Testis (tissue), 2 donors: ENCODE data around the gene FUZ.

Experiments
- POLR2A ChIP-seq: fragments of 450-650 bp; IDR thresholded peaks from one replicate; pipeline ENCODE4 v1.6.1; 2017; ENCODE audit warnings: antibody characterized with exemption, mild to moderate bottlenecking, moderate library complexity
- TF ChIP-seq, protein P1 (sequence below), 3 experiments: fragments of 450-650 bp in 2 of 3; fragments of 200-600 bp in 1 of 3; sonication (generic) in 1 of 3; IDR thresholded peaks; one replicate each; pipeline ENCODE4 v1.5.1; 2016 to 2019; ENCODE audit warnings: antibody characterized with exemption in 3 of 3, mild to moderate bottlenecking in 2 of 3, moderate library complexity in 1 of 3

- TF ChIP-seq, protein P1, sequence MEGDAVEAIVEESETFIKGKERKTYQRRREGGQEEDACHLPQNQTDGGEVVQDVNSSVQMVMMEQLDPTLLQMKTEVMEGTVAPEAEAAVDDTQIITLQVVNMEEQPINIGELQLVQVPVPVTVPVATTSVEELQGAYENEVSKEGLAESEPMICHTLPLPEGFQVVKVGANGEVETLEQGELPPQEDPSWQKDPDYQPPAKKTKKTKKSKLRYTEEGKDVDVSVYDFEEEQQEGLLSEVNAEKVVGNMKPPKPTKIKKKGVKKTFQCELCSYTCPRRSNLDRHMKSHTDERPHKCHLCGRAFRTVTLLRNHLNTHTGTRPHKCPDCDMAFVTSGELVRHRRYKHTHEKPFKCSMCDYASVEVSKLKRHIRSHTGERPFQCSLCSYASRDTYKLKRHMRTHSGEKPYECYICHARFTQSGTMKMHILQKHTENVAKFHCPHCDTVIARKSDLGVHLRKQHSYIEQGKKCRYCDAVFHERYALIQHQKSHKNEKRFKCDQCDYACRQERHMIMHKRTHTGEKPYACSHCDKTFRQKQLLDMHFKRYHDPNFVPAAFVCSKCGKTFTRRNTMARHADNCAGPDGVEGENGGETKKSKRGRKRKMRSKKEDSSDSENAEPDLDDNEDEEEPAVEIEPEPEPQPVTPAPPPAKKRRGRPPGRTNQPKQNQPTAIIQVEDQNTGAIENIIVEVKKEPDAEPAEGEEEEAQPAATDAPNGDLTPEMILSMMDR (IDR thresholded peaks at IDR 0.05), result no peak
- no peak for TF ChIP-seq POLR2A
Measured at GRCh38 chr19:49850221-49850486, 37.1 kb upstream of the FUZ start.
